ENCODE measurements around the gene SLC25A40. TPM values are rescaled to one million over a fixed set of nuclear protein-coding genes. Genes with fewer than 3 reads are reported as not detected.

The SLC25A40 gene
- 1.7 and 3.9 TPM in 2 replicates for total RNA-seq

GRCh38 chr7:87876040-87876868, at the start of gene SLC25A40, which contains the start of gene DBF4:
Gene SLC25A40 (minus strand): TSS chr7:87876360. CDS start chr7:87858727, 17,633 bp downstream.
Gene DBF4 (plus strand): TSS chr7:87876493. CDS start chr7:87876733, 240 bp downstream.

Other genes with a start within 250 kb of the SLC25A40 start
- 1.2 and 1.3 TPM in 2 replicates for gene RUNDC3B, start 248.0 kb downstream of the SLC25A40 start, total RNA-seq
- gene DBF4, start 133 bp upstream of the SLC25A40 start, total RNA-seq: 3.0 and 5.7 TPM in 2 replicates
- 0.47 and 1.4 TPM in 2 replicates for gene ADAM22, start 57.9 kb upstream of the SLC25A40 start, total RNA-seq

All from bronchial smooth muscle cell (primary cell).